Uterus (tissue), 2 donors: ENCODE data around the gene TRPC4AP.

ENCODE experiments used
- POLR2A ChIP-seq, 2 donors: fragments of 450-650 bp; IDR thresholded peaks; one replicate each; pipeline ENCODE4 v1.6.1; 2016; ENCODE audit warnings: antibody characterized with exemption in 2 of 2, mild to moderate bottlenecking in 1 of 2, moderate library complexity in 1 of 2
- TF ChIP-seq, protein P1 (sequence below), 4 experiments: fragments of 200-600 bp in 2 of 4; fragments of 450-650 bp in 2 of 4; sonication (generic) in 2 of 4; IDR thresholded peaks; one replicate each; pipeline ENCODE4 v1.5.1; 2016 to 2019; ENCODE audit warnings: antibody characterized with exemption in 4 of 4, mild to moderate bottlenecking in 2 of 4, moderate library complexity in 1 of 4

- no peak for TF ChIP-seq POLR2A (IDR thresholded peaks at IDR 0.05)
- TF ChIP-seq, protein P1, sequence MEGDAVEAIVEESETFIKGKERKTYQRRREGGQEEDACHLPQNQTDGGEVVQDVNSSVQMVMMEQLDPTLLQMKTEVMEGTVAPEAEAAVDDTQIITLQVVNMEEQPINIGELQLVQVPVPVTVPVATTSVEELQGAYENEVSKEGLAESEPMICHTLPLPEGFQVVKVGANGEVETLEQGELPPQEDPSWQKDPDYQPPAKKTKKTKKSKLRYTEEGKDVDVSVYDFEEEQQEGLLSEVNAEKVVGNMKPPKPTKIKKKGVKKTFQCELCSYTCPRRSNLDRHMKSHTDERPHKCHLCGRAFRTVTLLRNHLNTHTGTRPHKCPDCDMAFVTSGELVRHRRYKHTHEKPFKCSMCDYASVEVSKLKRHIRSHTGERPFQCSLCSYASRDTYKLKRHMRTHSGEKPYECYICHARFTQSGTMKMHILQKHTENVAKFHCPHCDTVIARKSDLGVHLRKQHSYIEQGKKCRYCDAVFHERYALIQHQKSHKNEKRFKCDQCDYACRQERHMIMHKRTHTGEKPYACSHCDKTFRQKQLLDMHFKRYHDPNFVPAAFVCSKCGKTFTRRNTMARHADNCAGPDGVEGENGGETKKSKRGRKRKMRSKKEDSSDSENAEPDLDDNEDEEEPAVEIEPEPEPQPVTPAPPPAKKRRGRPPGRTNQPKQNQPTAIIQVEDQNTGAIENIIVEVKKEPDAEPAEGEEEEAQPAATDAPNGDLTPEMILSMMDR (IDR thresholded peaks at IDR 0.05) = no peak
Measured at GRCh38 chr20:35116258-35116657, 23.7 kb upstream of the TRPC4AP start.
